GM23248 (cell line): Measurements from ENCODE around the gene ZNF770. TPM values are rescaled to one million over a fixed set of nuclear protein-coding genes. Genes with fewer than 3 reads are reported as not detected.
"Not testable (repeated sequence)": the region's sequence is repeated elsewhere in the genome, so short reads cannot be mapped to it uniquely, and the experiment has no call there.

Source experiments
- DNase-seq: peaks from one replicate; pipeline ENCODE4 v3.0.0-alpha.2; 2015
- H2AFZ ChIP-seq: fragments of 200-600 bp; sonication (generic); 2 replicates; pipeline ENCODE4 v1.6.1; 2016; ENCODE audit warnings: antibody characterized with exemption
- H3F3A ChIP-seq: fragments of 200-600 bp; sonication (generic); 2 replicates; pipeline ENCODE4 v1.6.1; 2016; ENCODE audit warnings: mild to moderate bottlenecking, antibody characterized with exemption, mixed run types; ENCODE audit not compliant: insufficient read depth
- H3K27ac ChIP-seq: fragments of 200-600 bp; sonication (generic); 2 replicates; pipeline ENCODE4 v1.5.1; 2016; ENCODE audit warnings: mild to moderate bottlenecking
- H3K27me3 ChIP-seq: fragments of 200-600 bp; sonication (generic); replicated peaks from 2 replicates; pipeline ENCODE4 v1.6.1; 2016; ENCODE audit warnings: mild to moderate bottlenecking; ENCODE audit not compliant: insufficient read depth
- H3K36me3 ChIP-seq: fragments of 200-600 bp; sonication (generic); 2 replicates; pipeline ENCODE4 v1.6.1; 2016; ENCODE audit warnings: low read depth, mild to moderate bottlenecking
- H3K4me1 ChIP-seq: fragments of 200-600 bp; sonication (generic); 2 replicates; pipeline ENCODE4 v1.6.1; 2016; ENCODE audit warnings: mild to moderate bottlenecking; ENCODE audit not compliant: insufficient read depth
- H3K4me2 ChIP-seq: fragments of 200-600 bp; sonication (generic); one replicate; pipeline ENCODE4 v1.6.1; 2016; ENCODE audit warnings: mild to moderate bottlenecking; ENCODE audit not compliant: unreplicated experiment
- H3K4me3 ChIP-seq: fragments of 200-600 bp; sonication (generic); 2 replicates; pipeline ENCODE4 v1.5.1; 2016; ENCODE audit warnings: mild to moderate bottlenecking
- H3K79me2 ChIP-seq: fragments of 200-600 bp; sonication (generic); 2 replicates; pipeline ENCODE4 v1.6.1; 2016; ENCODE audit warnings: mild to moderate bottlenecking; ENCODE audit not compliant: insufficient read depth
- H3K9ac ChIP-seq: fragments of 200-600 bp; sonication (generic); 2 replicates; pipeline ENCODE4 v1.6.1; 2016; ENCODE audit warnings: mild to moderate bottlenecking
- H3K9me2 ChIP-seq: fragments of 200-600 bp; sonication (generic); 2 replicates; pipeline ENCODE4 v1.6.1; 2016; ENCODE audit warnings: mixed run types, mild to moderate bottlenecking, moderate library complexity; ENCODE audit not compliant: insufficient read depth
- H3K9me3 ChIP-seq: fragments of 200-600 bp; sonication (generic); one replicate; pipeline ENCODE4 v1.6.1; 2017; ENCODE audit warnings: low read depth
- H4K20me1 ChIP-seq: fragments of 200-600 bp; sonication (generic); 2 replicates; pipeline ENCODE4 v1.6.0; 2016; ENCODE audit not compliant: insufficient read depth
- EZH2 ChIP-seq: fragments of 200-600 bp; sonication (generic); IDR thresholded peaks from 2 replicates; pipeline ENCODE4 v1.6.1; 2018; ENCODE audit warnings: antibody characterized with exemption, mild to moderate bottlenecking; ENCODE audit not compliant: insufficient read depth, poor library complexity, severe bottlenecking
- EZH2phosphoT487 ChIP-seq: fragments of 200-600 bp; sonication (generic); IDR thresholded peaks from 2 replicates; pipeline ENCODE4 v1.6.1; 2018; ENCODE audit warnings: antibody characterized with exemption, moderate library complexity, mild to moderate bottlenecking, low read depth; ENCODE audit not compliant: insufficient read depth
- WGBS, 2 experiments: methylation state at CpG; one replicate each; pipeline ENCODE4 v1.1.6; 2015 to 2017; ENCODE audit warnings: low lambda C conversion rate in 2 of 2, low coverage in 1 of 2; ENCODE audit errors: missing lambda C conversion rate in 2 of 2; 5-methylcytosine and 5-hydroxymethylcytosine counted together
- in situ Hi-C: fragments of 300-500 bp; cut with MboI; formaldehyde crosslinking; loops from 2 replicates; pipeline ENCODE4 v1.15.0; 2020
- polyA plus RNA-seq: library from polyadenylated mRNA; unstranded; fragments of >200 nt; fragmentation: Nextera tagmentation; extraction: Ambion mirVana; gene quantifications from 2 replicates; pipeline ENCODE4 v1.2.1, GENCODE V29; 2016
- total RNA-seq: library from RNA; depleted of rRNA; stranded (reverse); fragments of >200 nt; shearing (Covaris generic); gene quantifications from 2 replicates; pipeline ENCODE4 v1.2.3, GENCODE V29; 2014

ZNF770 gene
- total and polyA plus RNA-seq, 2 experiments from 2014 or later = 32.1 to 93.6 TPM

GRCh38 chr15:34976073-34976472 is 12.0 kb downstream of the ZNF770 start:
- peaks cover 16% of the 10 kb centered on the region; the same call in 1 of the 2 replicates for H3K79me2 ChIP-seq
- 0 out of 2 replicates have a peak, but pooled peaks cover 4% of the 10 kb centered on the region for H3K36me3 ChIP-seq
- no peaks in the 10 kb centered on the region for H3K27me3 ChIP-seq
- DNase-seq = no peak
- H3F3A ChIP-seq = 0 out of 2 replicates have a peak, but pooled peaks cover 14% of the 10 kb centered on the region
- no peak overlapping the region for H3K4me2 ChIP-seq
- in situ Hi-C loops = no loop called here
- H3K9me2 ChIP-seq = no peaks in the 10 kb centered on the region
- H3K9ac ChIP-seq = no peak overlapping the region
- H3K4me1 ChIP-seq = no peaks in the 10 kb centered on the region
- no peak overlapping the region for H3K4me3 ChIP-seq
- no peak overlapping the region for H3K27ac ChIP-seq
- 98% methylated on average over 2 of the region's 2 CpGs for WGBS, 2 experiments
- TF ChIP-seq EZH2 (no peak), EZH2phosphoT487 (no peak)
- H2AFZ ChIP-seq = no peak overlapping the region
- H4K20me1 ChIP-seq = no peaks in the 10 kb centered on the region
- H3K9me3 ChIP-seq = no peaks in the 10 kb centered on the region

DNA sequence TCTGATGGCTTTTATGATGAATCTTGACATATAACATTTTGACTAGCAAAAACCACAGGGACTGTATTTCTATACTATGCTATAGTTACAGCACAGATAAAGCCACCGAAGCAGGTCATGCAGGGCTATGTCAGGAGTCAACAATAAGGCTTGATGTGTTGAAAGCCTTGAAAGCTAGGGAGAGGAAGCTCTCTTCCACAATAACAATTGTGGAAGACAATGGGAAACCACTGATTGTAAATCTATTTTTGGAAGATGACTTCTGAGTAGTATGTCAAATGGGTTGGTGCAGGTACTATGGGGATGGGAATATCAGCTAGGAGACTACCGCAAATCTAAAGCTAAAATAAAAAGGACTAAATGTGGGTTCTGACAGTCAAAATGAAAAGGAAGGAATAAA is 14.6 kb downstream of the ZNF770 start:
- Histone ChIP-seq H3K4me3 (no peak overlapping the region), H3K9me2 (no peaks in the 10 kb centered on the region), H3K4me2 (no peak overlapping the region), H3K36me3 (0 out of 2 replicates have a peak, but pooled peaks cover 4% of the 10 kb centered on the region), H3K9ac (no peak overlapping the region), H2AFZ (no peak overlapping the region), H3K27me3 (no peaks in the 10 kb centered on the region), H3K79me2 (peaks cover 10% of the 10 kb centered on the region), H3K27ac (no peak overlapping the region), H4K20me1 (no peaks in the 10 kb centered on the region), H3F3A (0 out of 2 replicates have a peak, but pooled peaks cover 14% of the 10 kb centered on the region), H3K9me3 (no peaks in the 10 kb centered on the region), H3K4me1 (peaks cover 2% of the 10 kb centered on the region; the same call in 1 of the 2 replicates)
- TF ChIP-seq EZH2phosphoT487 (no peak), EZH2 (no peak)
- in situ Hi-C loops = no loop called here
- no peak for DNase-seq
- 98 to 100% methylated on average over 2 of the region's 2 CpGs for WGBS, 2 experiments

GRCh38 chr15:34970098-34970643 is 17.9 kb downstream of the ZNF770 start:
- H3F3A ChIP-seq, DNase-seq, H4K20me1 ChIP-seq, H3K9me2 ChIP-seq, in situ Hi-C loops, H3K36me3 ChIP-seq, H3K27me3 ChIP-seq, H3K9me3 ChIP-seq: not testable (repeated sequence)
- 68 to 70% methylated on average over 21 of the region's 21 CpGs for WGBS, 2 experiments
- Histone ChIP-seq H3K27ac (peak overlapping the region; percentile 40), H3K4me1 (peaks cover 15% of the 10 kb centered on the region; the same call in 1 of the 2 replicates), H3K4me2 (peak overlapping the region; percentile 72), H2AFZ (peak overlapping the region; percentile 96), H3K9ac (peak overlapping the region; percentile 93), H3K79me2 (peaks cover 43% of the 10 kb centered on the region), H3K4me3 (peak overlapping the region; percentile 97)

DNA sequence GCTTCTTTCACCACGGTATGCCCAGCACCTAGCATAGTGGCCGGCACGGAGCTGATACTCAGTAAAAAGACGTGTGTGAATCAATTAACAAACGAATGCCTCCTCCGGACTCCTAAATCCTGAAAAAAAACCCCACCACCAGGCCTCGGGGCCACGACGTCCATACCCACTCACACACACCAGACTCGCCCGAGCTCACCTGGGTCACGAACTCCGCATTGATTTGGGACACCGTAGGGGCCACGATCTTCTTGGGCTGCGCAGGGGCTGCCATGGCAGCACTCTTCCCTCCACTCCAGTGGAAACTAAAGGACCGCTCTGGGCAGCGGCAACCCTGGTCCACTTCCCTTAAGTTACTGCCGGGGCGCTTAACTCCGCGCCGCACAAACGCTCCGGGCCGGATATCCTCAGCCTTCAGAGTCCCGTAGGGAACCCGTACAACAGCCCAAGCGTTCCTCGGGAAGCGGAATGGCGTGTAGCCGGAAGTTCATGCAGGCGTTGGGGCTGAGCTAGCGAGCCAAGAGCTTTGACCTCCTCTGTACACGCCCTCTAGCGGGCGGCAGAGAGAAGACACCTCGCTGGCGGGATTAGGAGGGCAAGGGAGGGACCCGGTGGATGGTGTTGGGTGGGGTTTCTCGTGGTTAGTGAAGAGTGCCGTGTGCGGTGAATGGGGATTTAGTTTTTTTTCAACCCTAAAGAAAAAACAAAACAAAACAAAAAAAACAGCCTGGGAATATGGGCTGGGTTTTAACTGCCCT is 18.6 kb downstream of the ZNF770 start, which contains the start of gene AQR:
Gene AQR, minus strand, starts transcription at position 403 of the 758 bp plus-strand sequence. Its CDS starts 129 bp downstream, at position 274.
- Histone ChIP-seq H3K9ac (peak within 1 kb of the TSS; percentile 93), H3K27ac (peak within 1 kb of the TSS; percentile 59), H3F3A (0 out of 2 replicates have a peak, but pooled peaks cover 9% of the 10 kb centered on the region), H3K4me1 (peaks cover 15% of the 10 kb centered on the region; the same call in 1 of the 2 replicates), H3K9me3 (no peaks in the 10 kb centered on the region), H3K9me2 (no peaks in the 10 kb centered on the region), H3K36me3 (no peaks in the 10 kb centered on the region), H3K79me2 (peaks cover 50% of the 10 kb centered on the region), H2AFZ (peak within 1 kb of the TSS; percentile 96), H3K4me2 (peak within 1 kb of the TSS; percentile 86), H3K27me3 (no peaks in the 10 kb centered on the region), H3K4me3 (peak within 1 kb of the TSS; percentile 97), H4K20me1 (no peaks in the 10 kb centered on the region)
- 1% methylated on average over 44 of the region's 44 CpGs for WGBS, 2 experiments
- in situ Hi-C loops = no loop called here
- peak; percentile 100 for DNase-seq
- no peak for TF ChIP-seq EZH2
- TF ChIP-seq EZH2phosphoT487 = no peak
